ENCODE data around the gene OR2V2.
A peak's percentile ranks its signal among the peaks of the same experiment; 100 is the strongest.
"Not testable (repeated sequence)": the region's sequence is repeated elsewhere in the genome, so short reads cannot be mapped to it uniquely, and the experiment has no call there.

OR2V2 gene

GRCh38 chr5:181169459-181170236, 22.3 kb downstream of the OR2V2 start:
- DNase-seq (ENCODE audit: low read depth), result not testable (repeated sequence)

GRCh38 chr5:181170237-181170825, 22.9 kb downstream of the OR2V2 start:
- DNase-seq (ENCODE audit: low read depth), result no peak

- no peak for DNase-seq (ENCODE audit: low read depth)
Measured at GRCh38 chr5:181170996-181171395, 23.6 kb downstream of the OR2V2 start.

GRCh38 chr5:181171782-181172181, 24.4 kb downstream of the OR2V2 start:
- no peak for DNase-seq (ENCODE audit: low read depth)

- DNase-seq (ENCODE audit: low read depth), result no peak
Measured at GRCh38 chr5:181173027-181173419, 25.6 kb downstream of the OR2V2 start.

GRCh38 chr5:181173420-181174342, 26.3 kb downstream of the OR2V2 start:
- no peak for DNase-seq (ENCODE audit: low read depth)

GRCh38 chr5:181176254-181176952, 29.0 kb downstream of the OR2V2 start:
- no peak for DNase-seq (ENCODE audit: low read depth)

- not testable (repeated sequence) for DNase-seq (ENCODE audit: low read depth)
Measured at GRCh38 chr5:181177559-181177958, 30.2 kb downstream of the OR2V2 start.

- no peak for DNase-seq (ENCODE audit: low read depth)
Measured at GRCh38 chr5:181181650-181182565, 34.5 kb downstream of the OR2V2 start.

- DNase-seq (ENCODE audit: low read depth), result no peak
Measured at GRCh38 chr5:181182651-181183050, 35.3 kb downstream of the OR2V2 start.

- DNase-seq (ENCODE audit: low read depth), result no peak
Measured at GRCh38 chr5:181184845-181185216, 37.4 kb downstream of the OR2V2 start.

GRCh38 chr5:181185560-181185959, 38.2 kb downstream of the OR2V2 start:
- DNase-seq (ENCODE audit: low read depth), result no peak

- DNase-seq (ENCODE audit: low read depth), result no peak
Measured at GRCh38 chr5:181186022-181186421, 38.6 kb downstream of the OR2V2 start.

- no peak for DNase-seq (ENCODE audit: low read depth)
Measured at GRCh38 chr5:181186986-181187499, 39.7 kb downstream of the OR2V2 start.

GRCh38 chr5:181187500-181188213, 40.3 kb downstream of the OR2V2 start:
- DNase-seq (ENCODE audit: low read depth), result peak; percentile 48

GRCh38 chr5:181188700-181189362, 41.4 kb downstream of the OR2V2 start:
- peak; percentile 51 for DNase-seq (ENCODE audit: low read depth)

GRCh38 chr5:181189363-181189961, 42.1 kb downstream of the OR2V2 start:
- DNase-seq (ENCODE audit: low read depth), result no peak

- no peak for DNase-seq (ENCODE audit: low read depth)
Measured at GRCh38 chr5:181189962-181190710, 42.8 kb downstream of the OR2V2 start.

Data from HS-27A (cell line).